ENCODE data around the gene UMODL1.

- no peak for TF ChIP-seq POLR2A (IDR thresholded peaks at IDR 0.05; ENCODE audit: low read length)
- TF ChIP-seq GATA1 (IDR thresholded peaks at IDR 0.05; ENCODE audit: low read depth, low read length), result no peak
Measured at GRCh38 chr21:42122808-42123207, 51.7 kb downstream of the UMODL1 start.

Measured in erythroblast (primary cell).